GM12878 (cell line): ENCODE measurements around the gene SUGP2. TPM values are rescaled to one million over a fixed set of nuclear protein-coding genes. Genes with fewer than 3 reads are reported as not detected.

Experiments used
- ATAC-seq: fragments of 200-7000 bp; cut with Tn5 transposase; 3 replicates; pipeline ENCODE4 v1.9.1; 2020; ENCODE audit warnings: mild to moderate bottlenecking, moderate library complexity
- BruUV-seq: library from RNA; stranded (reverse); fragments of 400-500 nt; replicated peaks from 2 replicates; lab custom pipeline; 2021; lab: Mats Ljungman, UMichigan
- CTCF ChIA-PET: fragments of 300-600 bp; sonication (Branson Sonifier 250); formaldehyde crosslinking; extraction: SDS; loops from one replicate; lab custom pipeline; 2021; ENCODE audit warnings: inconsistent platforms; lab: Yijun Ruan, JAX
- POLR2A ChIA-PET: fragments of 350-600 bp; formaldehyde crosslinking; extraction: SDS; loops from one replicate; lab custom pipeline; 2021; ENCODE audit warnings: inconsistent platforms; lab: Charles Lee
- RAD21 ChIA-PET: fragments of 300-600 bp; sonication (Branson Sonifier 250); formaldehyde crosslinking; loops from one replicate; lab custom pipeline; 2023; ENCODE audit warnings: antibody characterized with exemption; ENCODE audit not compliant: unreplicated experiment; lab: Charles Lee
- SMC1A ChIA-PET: fragments of 300-600 bp; sonication (Branson Sonifier 250); formaldehyde crosslinking; loops from one replicate; lab custom pipeline; 2023; ENCODE audit not compliant: unreplicated experiment, uncharacterized antibody; lab: Charles Lee
- DNase-seq: peaks from one replicate; pipeline ENCODE4 v3.0.0-alpha.2; 2011; ENCODE audit warnings: low read depth, low spot score
- FAIRE-seq: peaks from 3 replicates; lab custom pipeline; 2011; peaks lifted over from hg19 to GRCh38; lab: Jason Lieb, UNC
- H2AFZ ChIP-seq: 2 replicates; pipeline ENCODE4 v1.6.0; 2011; ENCODE audit warnings: low read depth, low read length, control low read depth; ENCODE audit not compliant: control insufficient read depth
- H3K27ac ChIP-seq: 2 replicates; pipeline ENCODE4 v1.5.1; 2011; ENCODE audit warnings: control low read depth; ENCODE audit not compliant: control insufficient read depth, insufficient read depth
- H3K27me3 ChIP-seq, 2 experiments: replicated peaks in 1 of 2; 2 replicates each; pipeline versions ENCODE4 v1.6.0 to v1.6.1; 2011; ENCODE audit warnings: low read length in 1 of 2; ENCODE audit not compliant: control insufficient read depth in 2 of 2, insufficient read depth in 2 of 2
- H3K36me3 ChIP-seq, 2 experiments: 2 replicates each; pipeline ENCODE4 v1.5.1; 2011; ENCODE audit warnings: low read length in 1 of 2; ENCODE audit not compliant: control insufficient read depth in 2 of 2, insufficient read depth in 2 of 2
- H3K4me1 ChIP-seq: 2 replicates; pipeline ENCODE4 v1.6.1; 2011; ENCODE audit warnings: mild to moderate bottlenecking, low read length, moderate library complexity, mixed read lengths; ENCODE audit not compliant: control insufficient read depth, insufficient read depth
- H3K4me2 ChIP-seq: 2 replicates; pipeline ENCODE4 v1.6.0; 2011; ENCODE audit warnings: control low read depth; ENCODE audit not compliant: control insufficient read depth, insufficient read depth
- H3K4me3 ChIP-seq: fragments of 200-600 bp; sonication (generic); 2 replicates; pipeline ENCODE4 v1.5.1; 2016
- H3K79me2 ChIP-seq: 2 replicates; pipeline ENCODE4 v1.6.0; 2011; ENCODE audit warnings: low read length; ENCODE audit not compliant: control insufficient read depth, insufficient read depth
- H3K9ac ChIP-seq: 2 replicates; pipeline ENCODE4 v1.8.0; 2011; ENCODE audit warnings: low read length, control low read depth, mixed read lengths; ENCODE audit not compliant: control insufficient read depth, insufficient read depth
- H3K9me3 ChIP-seq: replicated peaks from 3 replicates; pipeline ENCODE4 v1.5.1; 2011; ENCODE audit warnings: mild to moderate bottlenecking, low read length; ENCODE audit not compliant: control insufficient read depth, insufficient read depth
- H4K20me1 ChIP-seq: 2 replicates; pipeline ENCODE4 v1.6.0; 2011; ENCODE audit not compliant: control insufficient read depth, insufficient read depth
- BRCA1 ChIP-seq: IDR thresholded peaks from 2 replicates; pipeline ENCODE4 v1.6.1; 2011; ENCODE audit warnings: low read depth, low read length, improper control_type of control experiment
- CREB1 ChIP-seq: IDR thresholded peaks from 2 replicates; pipeline ENCODE4 v1.6.1; 2012; ENCODE audit warnings: low read depth, mild to moderate bottlenecking, inconsistent platforms
- NFXL1 ChIP-seq: fragments of 450-650 bp; IDR thresholded peaks from 2 replicates; pipeline ENCODE4 v1.6.1; 2017; ENCODE audit warnings: antibody characterized with exemption, mild to moderate bottlenecking, borderline replicate concordance
- NR2C2 ChIP-seq: IDR thresholded peaks from 2 replicates; pipeline ENCODE4 v1.6.1; 2011; ENCODE audit warnings: borderline replicate concordance, low read depth; ENCODE audit not compliant: control insufficient read depth, insufficient read length
- PKNOX1 ChIP-seq: fragments of 450-650 bp; IDR thresholded peaks from 2 replicates; pipeline ENCODE4 v1.6.1; 2016; ENCODE audit warnings: mild to moderate bottlenecking
- POLR2AphosphoS2 ChIP-seq: IDR thresholded peaks from 2 replicates; pipeline ENCODE4 v1.6.1; 2011; ENCODE audit warnings: low read depth, mild to moderate bottlenecking, low read length, improper control_type of control experiment, moderate library complexity
- POU2F2 ChIP-seq: IDR thresholded peaks from 3 replicates; pipeline ENCODE4 v1.6.1; 2011; ENCODE audit warnings: low read depth, mild to moderate bottlenecking, low read length, borderline replicate concordance
- RB1 ChIP-seq: fragments of 450-650 bp; formaldehyde crosslinking; IDR thresholded peaks from 2 replicates; pipeline ENCODE4 v1.6.1; 2017; ENCODE audit warnings: mild to moderate bottlenecking, borderline replicate concordance
- RELA ChIP-seq: fragments of 450-650 bp; IDR thresholded peaks from 2 replicates; pipeline ENCODE4 v1.8.0; 2014; ENCODE audit warnings: borderline replicate concordance; ENCODE audit not compliant: partially characterized antibody
- SKIL ChIP-seq: fragments of 450-650 bp; IDR thresholded peaks from 2 replicates; pipeline ENCODE4 v1.6.1; 2017; ENCODE audit warnings: mild to moderate bottlenecking, low read depth, inconsistent platforms; ENCODE audit not compliant: poor library complexity, severe bottlenecking
- SMAD1 ChIP-seq: fragments of 450-650 bp; IDR thresholded peaks from 2 replicates; pipeline ENCODE4 v1.6.1; 2018; ENCODE audit warnings: mild to moderate bottlenecking, low read depth; ENCODE audit not compliant: partially characterized antibody
- SPI1 ChIP-seq: IDR thresholded peaks from 2 replicates; pipeline ENCODE4 v1.6.1; 2011; ENCODE audit warnings: low read depth, mild to moderate bottlenecking, low read length, moderate library complexity, borderline replicate concordance; ENCODE audit not compliant: insufficient read depth
- SRF ChIP-seq, 2 experiments: IDR thresholded peaks; 2 replicates each; pipeline ENCODE4 v1.6.1; 2011; ENCODE audit warnings: low read depth in 2 of 2, low read length in 2 of 2, mild to moderate bottlenecking in 1 of 2, moderate library complexity in 1 of 2
- WRNIP1 ChIP-seq: IDR thresholded peaks from 2 replicates; pipeline ENCODE4 v1.6.1; 2011; ENCODE audit warnings: low read depth, low read length, improper control_type of control experiment, borderline replicate concordance
- YBX1 ChIP-seq: fragments of 450-650 bp; IDR thresholded peaks from 2 replicates; pipeline ENCODE4 v1.6.1; 2016; ENCODE audit warnings: antibody characterized with exemption
- ZBTB11 ChIP-seq: fragments of 450-650 bp; formaldehyde crosslinking; IDR thresholded peaks from 2 replicates; pipeline ENCODE4 v1.5.0; 2022; ENCODE audit warnings: mild to moderate bottlenecking, missing genetic modification characterization
- WGBS: methylation state at CpG from one replicate; pipeline ENCODE4 v1.1.6; 2016; ENCODE audit warnings: low lambda C conversion rate; ENCODE audit not compliant: insufficient replicate concordance, insufficient coverage; ENCODE audit errors: missing lambda C conversion rate; 5-methylcytosine and 5-hydroxymethylcytosine counted together
- in situ Hi-C: fragments of 300-500 bp; cut with MboI; formaldehyde crosslinking; loops from 9 replicates; pipeline ENCODE4 v1.14.3; 2018; ENCODE audit warnings: mixed read lengths
- intact Hi-C: fragments of 100-400 bp; cut with micrococcal nuclease; formaldehyde crosslinking; loops from one replicate; pipeline ENCODE4 v1.14.2; 2022; ENCODE audit not compliant: unreplicated experiment
- polyA plus RNA-seq, 11 experiments: library from polyadenylated mRNA; depleted of rRNA in 4 of 11; unstranded in 6 of 11; stranded (reverse) in 5 of 11; fragments of >200 nt; fragmentation: Nextera tagmentation in 4 of 11; fragmentation: Illumina TruSeq in 1 of 11; extraction: Ambion mirVana in 4 of 11; extraction: Trizol in 1 of 11; gene quantifications; 1 replicate in 1 of 11; 2 replicates in 10 of 11; pipeline versions ENCODE4 v1.2.1 to v1.2.3, GENCODE V29; 2011 to 2016; ENCODE audit warnings: inconsistent platforms in 2 of 11, missing spikeins in 2 of 11, low read depth in 1 of 11
- total RNA-seq, 4 experiments: library from RNA; depleted of rRNA in 3 of 4; stranded (reverse); fragments of >200 nt in 3 of 4; fragmentation: Illumina TruSeq in 1 of 4; extraction: Trizol in 1 of 4; gene quantifications; 2 replicates each; pipeline versions ENCODE4 v1.2.1 to v1.2.3, GENCODE V29; 2013 to 2021

Gene SUGP2
- total and polyA plus RNA-seq, 10 of the 15 experiments (the other 5 are each of a cell fraction or from before 2014, with no cell fraction given) = 15.0 to 120 (median 57.2) TPM

GRCh38 chr19:19056636-19057275 lies 23.4 kb upstream of the SUGP2 start:
- ChIA-PET CTCF (interaction anchor here (1.3 kb wide), 1 partner anchor 118 kb away, joined by 3 read pairs; no protein-coding TSS in a partner anchor), SMC1A (no interaction called here)
- in situ Hi-C loops = loop anchor here (5.0 kb wide), 1 partner anchor 86 kb away; no protein-coding TSS in a partner anchor

More at GRCh38 chr19:19056636-19057275, 23.4 kb upstream of the SUGP2 start:
- no peaks in the 10 kb centered on the region for H3K79me2 ChIP-seq
- H3K9ac ChIP-seq = no peak overlapping the region
- no peak overlapping the region for H3K4me2 ChIP-seq
- RAD21 ChIA-PET = no interaction called here
- no peaks in the 10 kb centered on the region for H3K4me1 ChIP-seq
- H4K20me1 ChIP-seq = no peaks in the 10 kb centered on the region; the same call in 1 of the 2 replicates
- no peak for DNase-seq
- BruUV-seq = no TSS peak
- TF ChIP-seq RELA (no peak), CREB1 (no peak), SKIL (no peak), NR2C2 (no peak), BRCA1 (no peak), PKNOX1 (no peak), RB1 (no peak), ZBTB11 (CRISPR knock-in tag) (no peak), POU2F2 (no peak), YBX1 (no peak), SMAD1 (no peak), WRNIP1 (no peak), POLR2AphosphoS2 (no peak), NFXL1 (no peak), SPI1 (no peak), SRF (IDR thresholded peaks at IDR 0.05; ENCODE audit: low read depth in 2 of 2, low read length in 2 of 2) (no peak)
- ATAC-seq = no peak
- intact Hi-C loops = no loop called here
- no peak for FAIRE-seq
- no peak overlapping the region for H2AFZ ChIP-seq
- H3K27ac ChIP-seq = no peak overlapping the region
- H3K9me3 ChIP-seq = no peaks in the 10 kb centered on the region
- H3K36me3 ChIP-seq = peaks cover 22 to 37% of the 10 kb centered on the region in 2 experiments
- H3K4me3 ChIP-seq = no peak overlapping the region
- no peaks in the 10 kb centered on the region for H3K27me3 ChIP-seq
- 87% methylated on average over 9 of the region's 9 CpGs for WGBS
- POLR2A ChIA-PET = interaction anchor here (0.5 kb wide), 1 partner anchor 9 kb away, joined by 3 read pairs; no protein-coding TSS in a partner anchor
